NCI-H1092 (cell line): ENCODE data around the gene PPM1D.
"Not testable (repeated sequence)": the region's sequence is repeated elsewhere in the genome, so short reads cannot be mapped to it uniquely, and the experiment has no call there.

Experiments
- DNase-seq: peaks from one replicate; lab custom pipeline; 2025; lab: John Stamatoyannopoulos, UW

PPM1D gene

DNA sequence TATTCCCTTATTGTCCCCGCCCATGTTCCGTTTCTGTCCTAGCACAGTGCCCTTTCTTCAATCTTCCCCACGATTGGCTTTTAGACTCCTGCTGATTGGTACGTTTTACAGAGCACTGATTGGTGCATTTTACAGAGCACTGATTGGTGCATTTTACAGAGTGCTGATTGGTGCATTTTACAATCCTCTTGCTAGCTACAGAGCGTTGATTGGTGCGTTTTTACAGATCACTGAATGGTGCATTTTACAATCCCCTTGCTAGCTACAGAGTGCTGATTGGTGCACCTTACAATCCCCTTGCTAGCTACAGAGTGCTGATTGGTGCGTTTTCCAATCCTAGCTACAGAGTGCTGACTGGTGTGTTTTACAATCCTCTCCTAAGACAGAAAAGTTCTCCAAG, 74.6 kb downstream of the PPM1D start:
- not testable (repeated sequence) for DNase-seq

DNA sequence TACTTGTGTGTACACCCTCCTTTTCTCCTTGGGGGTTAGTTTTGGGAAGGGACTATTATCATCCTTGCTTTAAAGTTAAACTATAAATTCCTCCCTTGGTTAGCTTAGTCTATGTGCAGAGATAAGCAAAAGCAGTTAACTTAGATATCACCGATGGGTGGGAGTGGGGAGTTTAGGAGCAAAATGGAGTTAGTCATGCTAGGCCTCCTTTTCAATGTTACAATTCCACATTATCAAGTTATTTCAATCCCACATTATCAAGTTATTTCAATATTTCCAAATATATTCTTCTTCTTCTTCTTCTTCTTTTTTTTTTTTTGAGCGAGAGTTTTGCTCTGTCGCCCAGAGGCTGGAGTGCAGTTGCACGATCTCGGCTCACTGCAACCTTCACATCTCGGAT, 76.0 kb downstream of the PPM1D start:
- no peak for DNase-seq

DNA sequence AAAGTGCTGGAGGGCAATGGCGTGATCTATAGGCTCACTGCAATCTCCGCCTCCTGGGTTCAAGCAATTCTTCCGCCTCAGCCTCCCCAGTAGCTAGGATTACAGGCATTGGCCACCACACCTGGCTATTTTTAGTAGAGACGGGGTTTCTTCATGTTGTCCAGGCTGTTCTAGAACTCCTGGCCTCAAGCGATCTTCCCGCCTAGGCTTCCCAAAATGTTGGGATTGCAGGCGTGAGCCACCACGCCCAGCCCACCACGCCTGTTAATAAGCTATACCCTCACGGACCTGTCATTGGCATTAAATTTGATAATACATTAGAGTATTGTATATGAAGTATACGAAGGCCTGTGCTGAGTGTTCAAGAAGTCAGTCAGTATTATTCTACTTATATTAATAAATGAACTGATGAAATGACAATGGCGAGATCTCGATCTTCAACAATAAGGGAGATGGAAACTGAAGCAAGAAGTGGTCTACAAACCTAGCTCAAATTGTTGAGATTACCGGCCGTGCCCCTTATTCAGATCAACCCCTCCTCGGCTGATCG, 76.8 kb downstream of the PPM1D start:
- DNase-seq = no peak

DNA sequence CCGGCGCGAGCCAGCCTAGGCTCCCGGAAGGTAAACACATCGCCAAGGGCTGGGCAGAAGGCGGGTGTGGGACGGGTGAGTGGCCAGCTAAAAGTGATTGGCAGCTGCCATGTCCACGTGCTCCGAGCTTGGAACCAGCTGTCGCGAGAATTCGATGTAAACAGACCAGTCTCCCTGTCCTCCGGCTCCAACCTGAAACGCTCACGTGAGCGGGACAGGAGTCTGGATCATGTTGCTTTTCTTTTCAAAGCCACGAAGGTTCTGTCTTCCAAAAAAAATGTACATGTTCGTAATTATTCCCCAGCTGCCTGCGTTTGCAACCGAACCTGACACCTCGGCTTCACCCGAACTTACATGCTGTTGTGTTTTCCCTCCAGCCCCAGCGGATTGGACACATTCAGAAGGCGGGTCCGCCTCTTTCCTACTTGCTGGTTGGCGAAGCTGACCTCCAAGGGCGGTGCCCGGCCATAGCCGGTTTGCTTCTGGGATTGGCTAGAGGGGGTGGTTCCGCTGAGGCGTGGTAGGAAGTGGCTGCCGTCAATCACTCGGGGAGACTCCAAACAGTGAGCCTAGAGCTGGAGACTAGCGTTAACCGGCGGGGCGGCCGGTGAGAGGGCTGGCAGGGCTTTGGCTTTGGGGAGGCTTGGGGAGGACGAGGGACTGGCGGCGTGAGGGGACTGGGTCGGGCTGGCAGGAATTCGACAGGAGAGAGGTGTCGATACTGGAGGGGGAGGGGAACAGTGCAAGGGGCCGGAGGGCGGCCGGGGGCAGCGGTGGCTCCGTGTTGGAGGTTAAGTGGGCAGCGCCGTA, 77.5 kb downstream of the PPM1D start, which contains the start of gene BCAS3:
BCAS3 (plus strand) TSS at position 544 of the 810 bp plus-strand sequence.
- DNase-seq = peak; percentile 98

DNA sequence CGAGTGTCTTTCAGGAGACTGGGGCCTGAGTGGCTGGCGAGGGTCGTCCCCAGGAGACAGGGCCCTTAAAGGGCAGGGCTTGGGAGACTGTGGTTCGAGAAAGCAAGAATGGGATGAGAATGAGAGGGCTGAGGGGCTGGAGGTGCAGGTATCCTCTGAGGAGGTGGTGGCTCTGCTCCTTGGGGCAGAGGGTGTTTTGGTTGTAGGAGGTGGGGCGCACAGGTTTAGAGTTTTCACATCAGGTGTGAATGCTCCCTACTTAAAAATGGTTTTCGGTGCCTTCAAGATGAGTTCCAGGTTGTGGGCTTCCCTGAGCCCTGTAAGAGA, 78.1 kb downstream of the PPM1D start:
- DNase-seq = no peak

DNA sequence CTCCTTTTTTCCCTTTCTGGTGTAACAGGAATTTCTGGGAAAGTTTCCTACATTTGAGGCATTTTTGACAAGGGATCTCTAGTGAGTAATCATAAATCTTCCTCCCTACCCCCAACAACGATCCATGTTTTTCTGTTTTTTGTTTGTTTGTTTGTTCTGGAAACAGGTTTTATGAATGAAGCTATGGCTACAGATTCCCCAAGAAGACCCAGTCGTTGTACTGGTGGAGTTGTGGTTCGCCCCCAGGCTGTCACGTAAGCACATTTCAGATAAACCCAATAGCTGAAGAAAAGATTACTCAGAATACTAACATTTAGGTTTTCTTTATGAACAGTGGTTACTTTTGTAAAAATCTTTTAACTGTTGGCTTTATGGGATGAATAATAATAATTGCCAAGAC, 79.3 kb downstream of the PPM1D start:
- DNase-seq = no peak

DNA sequence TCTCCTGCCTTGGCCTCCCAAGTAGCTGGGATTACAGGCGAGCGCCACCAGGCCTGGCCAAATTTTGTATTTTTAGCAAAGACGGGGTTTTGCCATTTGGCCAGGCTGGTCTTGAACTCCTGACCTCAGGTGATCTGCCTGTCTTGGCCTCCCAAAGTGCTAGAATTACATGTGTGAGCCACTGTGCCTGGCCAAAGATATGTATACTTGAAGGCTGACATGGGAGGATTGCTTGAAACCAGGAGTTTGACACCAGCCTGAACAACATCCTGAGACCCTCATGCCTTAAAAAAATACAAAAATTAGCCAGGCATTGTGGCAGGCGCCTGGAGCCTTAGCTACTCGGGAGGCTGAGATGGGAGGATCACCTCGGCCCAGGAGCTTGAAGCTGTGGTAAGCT, 80.8 kb downstream of the PPM1D start:
- no peak for DNase-seq

DNA sequence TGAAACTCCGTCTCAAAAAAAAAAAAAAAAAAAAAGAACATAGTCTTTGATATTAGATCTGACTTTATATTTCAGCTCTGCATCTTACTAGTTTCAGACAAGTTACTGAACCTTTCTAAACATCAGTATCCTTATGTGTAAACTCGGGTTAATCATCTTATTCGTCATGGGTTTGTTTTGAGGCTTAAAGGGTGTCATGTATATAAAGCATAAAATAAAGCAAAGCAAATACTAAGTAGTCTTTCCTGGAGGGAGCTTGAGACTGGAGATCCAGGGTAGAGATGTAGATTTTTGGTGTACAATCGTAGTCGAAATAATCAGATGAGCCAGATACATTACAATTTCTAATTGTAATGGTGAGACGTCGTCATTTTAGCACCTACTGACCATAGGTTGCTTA, 85.4 kb downstream of the PPM1D start:
- DNase-seq = no peak

DNA sequence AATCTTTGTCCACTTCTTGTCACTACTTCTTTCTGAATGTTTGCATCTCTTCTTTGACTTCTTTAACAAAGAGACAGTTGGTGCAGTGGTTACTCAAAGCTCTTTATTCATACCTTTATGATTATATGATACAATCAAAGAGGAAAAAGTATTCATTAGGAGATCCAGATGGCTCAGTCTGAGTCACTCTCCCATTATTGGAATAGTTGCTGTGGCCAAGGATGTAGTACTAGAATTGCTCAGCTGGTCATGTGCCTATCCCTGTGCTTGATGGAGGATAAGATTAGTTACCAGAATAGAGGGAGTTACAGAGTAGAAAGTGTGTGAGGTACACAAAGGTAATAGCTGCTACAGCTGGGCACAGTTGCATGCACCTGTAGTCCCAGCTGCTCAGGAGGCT, 96.0 kb downstream of the PPM1D start:
- DNase-seq = no peak

DNA sequence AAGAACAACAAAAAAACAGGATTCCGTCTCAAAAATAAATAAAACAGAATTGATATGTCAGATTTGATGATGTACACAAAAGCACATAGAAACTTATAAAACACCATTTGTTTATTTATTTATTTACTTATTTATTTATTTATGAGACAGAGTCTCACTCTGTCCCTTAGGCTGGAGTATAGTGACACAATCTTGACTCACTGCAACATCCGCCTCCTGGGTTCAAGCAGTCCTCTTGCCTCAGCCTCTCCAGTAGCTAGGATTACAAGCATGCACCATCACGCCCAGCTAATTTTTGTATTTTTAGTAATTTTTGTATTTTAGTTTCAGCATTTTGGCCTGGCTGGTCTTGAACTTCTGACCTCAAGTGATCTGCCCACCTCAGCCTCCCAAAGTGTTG, 99.1 kb downstream of the PPM1D start:
- DNase-seq = no peak

DNA sequence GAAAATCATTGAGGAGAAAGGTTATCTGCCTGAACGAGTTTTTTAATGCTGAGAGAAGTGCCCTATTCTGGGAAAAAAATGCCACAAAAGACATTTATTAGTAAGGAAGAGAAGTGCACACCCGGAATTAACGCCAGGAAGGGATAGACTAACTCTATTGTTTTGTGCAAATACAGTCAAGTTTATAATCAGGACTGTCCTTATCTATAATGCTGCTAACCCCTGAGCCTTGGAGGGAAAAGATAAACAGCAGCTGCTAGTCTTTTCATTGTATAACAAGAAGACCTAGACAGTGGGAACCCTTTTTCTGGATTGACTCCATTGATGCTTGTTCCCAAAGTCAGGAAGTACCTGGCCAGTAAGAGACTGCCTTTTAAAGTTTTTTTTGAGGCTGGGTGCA, 104.2 kb downstream of the PPM1D start:
- no peak for DNase-seq

DNA sequence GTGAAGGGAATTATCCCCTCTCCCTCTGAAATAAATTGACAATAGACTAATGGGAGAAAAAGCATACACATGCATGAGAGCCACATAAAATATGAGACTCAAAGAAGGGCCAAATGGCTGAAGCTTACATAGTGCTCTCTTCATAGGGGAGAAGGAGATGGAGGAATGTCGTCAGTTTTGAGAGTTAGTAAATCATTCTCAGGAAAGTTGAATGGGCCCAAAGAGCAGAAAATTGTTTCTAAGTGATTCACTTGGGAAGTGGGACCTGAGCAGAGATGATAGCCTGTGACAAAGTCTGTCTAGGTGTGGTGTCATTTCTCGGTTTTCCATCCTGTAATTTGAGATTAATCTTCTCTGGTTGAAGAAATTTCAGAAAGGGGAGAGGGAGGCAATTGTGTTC, 112.7 kb downstream of the PPM1D start:
- no peak for DNase-seq

DNA sequence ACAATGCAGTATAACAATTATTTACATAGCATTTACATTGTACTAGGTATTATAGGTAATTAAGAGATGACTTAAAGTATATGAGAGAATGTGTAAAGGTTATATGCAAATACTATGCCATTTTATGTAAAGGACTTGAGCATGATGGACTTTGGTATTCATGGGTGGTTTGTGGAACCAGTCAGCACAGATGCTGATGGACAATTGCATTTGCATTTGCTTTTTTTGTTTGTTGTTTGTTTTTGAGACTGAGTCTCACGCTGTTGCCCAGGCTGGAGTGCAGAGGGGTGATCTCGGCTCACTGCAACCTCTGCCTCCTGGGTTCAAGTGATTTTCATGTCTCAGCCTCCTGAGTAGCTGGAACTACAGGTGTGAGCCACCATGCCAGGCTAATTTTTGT, 113.6 kb downstream of the PPM1D start:
- DNase-seq = no peak
